ENCODE data around the gene CCL13. TPM values are rescaled to one million over a fixed set of nuclear protein-coding genes. Genes with fewer than 3 reads are reported as not detected.

CCL13 gene
- total RNA-seq, 6 donors from 2014 or later, result 0.76 to 16.7 (median 1.9) TPM; not detected in 1

DNA sequence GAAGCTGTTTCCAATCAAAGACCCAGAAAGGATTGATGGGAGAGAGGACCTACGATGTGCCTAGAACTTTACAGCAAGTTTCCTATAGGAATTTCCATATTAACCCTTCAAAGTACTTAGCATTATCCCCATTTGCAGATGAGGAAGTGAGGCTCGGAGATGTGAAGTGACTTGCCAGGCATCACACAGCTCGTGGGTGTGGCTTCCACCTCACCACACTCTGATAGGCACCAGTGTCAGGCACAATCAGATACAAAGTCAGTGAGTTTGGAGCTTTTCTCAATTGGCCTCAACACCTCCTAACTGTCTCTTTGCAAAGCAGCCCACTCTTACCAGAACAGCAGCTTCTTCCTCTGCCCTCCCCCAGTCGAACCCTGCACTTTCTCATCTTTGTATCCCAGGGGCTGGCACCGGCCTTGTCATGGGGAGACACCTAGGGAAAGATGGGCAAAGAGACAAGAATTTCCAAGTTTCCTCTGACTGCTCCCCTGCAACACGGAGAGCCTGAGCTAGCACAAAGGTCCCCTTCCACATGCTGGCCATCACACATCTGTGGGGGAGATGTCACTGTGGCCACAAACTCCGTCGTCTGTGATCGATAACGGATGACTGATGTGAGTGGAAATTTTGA is 44.1 kb downstream of the CCL13 start:
- no peaks in the 10 kb centered on the region for H3K4me1 ChIP-seq
- H3K4me3 ChIP-seq, result no peak overlapping the region
- no peaks in the 10 kb centered on the region for H3K9me3 ChIP-seq
- 68 to 77% methylated on average over 9 to 10 of the region's 10 CpGs for WGBS, 2 donors
- ATAC-seq (ENCODE audit: low FRiP score in 2 of 2) (no peak), DNase-seq (no peak)
- H3K27ac ChIP-seq, result no peak overlapping the region
- H3K27me3 ChIP-seq, result no peaks in the 10 kb centered on the region
- TF ChIP-seq POLR2A (IDR thresholded peaks at IDR 0.05) (no peak), EP300 (IDR thresholded peaks at IDR 0.05) (no peak), POLR2AphosphoS5 (IDR thresholded peaks at IDR 0.05) (no peak)
- TF ChIP-seq, protein P1, sequence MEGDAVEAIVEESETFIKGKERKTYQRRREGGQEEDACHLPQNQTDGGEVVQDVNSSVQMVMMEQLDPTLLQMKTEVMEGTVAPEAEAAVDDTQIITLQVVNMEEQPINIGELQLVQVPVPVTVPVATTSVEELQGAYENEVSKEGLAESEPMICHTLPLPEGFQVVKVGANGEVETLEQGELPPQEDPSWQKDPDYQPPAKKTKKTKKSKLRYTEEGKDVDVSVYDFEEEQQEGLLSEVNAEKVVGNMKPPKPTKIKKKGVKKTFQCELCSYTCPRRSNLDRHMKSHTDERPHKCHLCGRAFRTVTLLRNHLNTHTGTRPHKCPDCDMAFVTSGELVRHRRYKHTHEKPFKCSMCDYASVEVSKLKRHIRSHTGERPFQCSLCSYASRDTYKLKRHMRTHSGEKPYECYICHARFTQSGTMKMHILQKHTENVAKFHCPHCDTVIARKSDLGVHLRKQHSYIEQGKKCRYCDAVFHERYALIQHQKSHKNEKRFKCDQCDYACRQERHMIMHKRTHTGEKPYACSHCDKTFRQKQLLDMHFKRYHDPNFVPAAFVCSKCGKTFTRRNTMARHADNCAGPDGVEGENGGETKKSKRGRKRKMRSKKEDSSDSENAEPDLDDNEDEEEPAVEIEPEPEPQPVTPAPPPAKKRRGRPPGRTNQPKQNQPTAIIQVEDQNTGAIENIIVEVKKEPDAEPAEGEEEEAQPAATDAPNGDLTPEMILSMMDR (IDR thresholded peaks at IDR 0.05), result no peak
- no peaks in the 10 kb centered on the region for H3K36me3 ChIP-seq

GRCh38 chr17:34401165-34401564 is 44.9 kb downstream of the CCL13 start:
- DNase-seq (no peak), ATAC-seq (ENCODE audit: low FRiP score in 2 of 2) (no peak)
- Histone ChIP-seq H3K9me3 (no peaks in the 10 kb centered on the region), H3K4me1 (no peaks in the 10 kb centered on the region), H3K27me3 (no peaks in the 10 kb centered on the region), H3K36me3 (no peaks in the 10 kb centered on the region), H3K4me3 (no peak overlapping the region), H3K27ac (no peak overlapping the region)
- TF ChIP-seq POLR2AphosphoS5 (IDR thresholded peaks at IDR 0.05) (no peak), EP300 (IDR thresholded peaks at IDR 0.05) (no peak), POLR2A (IDR thresholded peaks at IDR 0.05) (no peak)
- TF ChIP-seq, protein P1 (IDR thresholded peaks at IDR 0.05), result no peak
- 83 to 85% methylated on average over 5 of the region's 5 CpGs for WGBS, 2 donors

- no peaks in the 10 kb centered on the region for H3K27me3 ChIP-seq
- 55 to 67% methylated on average over 4 of the region's 4 CpGs for WGBS, 2 donors
- TF ChIP-seq POLR2AphosphoS5 (IDR thresholded peaks at IDR 0.05) (no peak), POLR2A (IDR thresholded peaks at IDR 0.05) (no peak), EP300 (IDR thresholded peaks at IDR 0.05) (no peak)
- TF ChIP-seq, protein P1 (IDR thresholded peaks at IDR 0.05), result no peak
- no peak for ATAC-seq (ENCODE audit: low FRiP score in 2 of 2)
- H3K4me3 ChIP-seq, result no peak overlapping the region
- H3K4me1 ChIP-seq, result no peaks in the 10 kb centered on the region
- no peaks in the 10 kb centered on the region for H3K9me3 ChIP-seq
- H3K36me3 ChIP-seq, result no peaks in the 10 kb centered on the region
- DNase-seq, result no peak
- no peak overlapping the region for H3K27ac ChIP-seq
Measured at GRCh38 chr17:34403006-34403405, 46.7 kb downstream of the CCL13 start.

DNA sequence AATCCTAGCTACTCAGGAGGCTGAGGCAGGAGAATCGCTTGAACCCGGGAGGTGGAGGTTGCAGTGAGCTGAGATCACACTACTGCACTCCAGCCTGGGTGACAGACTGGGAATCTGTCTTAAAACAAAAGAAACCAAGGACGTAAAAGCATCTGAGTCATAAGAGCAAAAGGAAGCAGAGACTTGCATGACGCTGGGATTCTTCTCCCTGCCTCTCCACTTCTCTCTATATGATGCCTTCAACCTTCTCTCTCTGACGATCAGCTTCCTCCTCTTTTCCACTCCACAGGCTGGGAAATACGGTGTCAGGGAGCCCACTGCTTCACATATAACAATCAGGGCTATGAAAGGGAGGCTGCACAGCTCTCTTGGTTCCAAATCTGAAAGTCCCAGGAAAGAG is 49.9 kb downstream of the CCL13 start:
- H3K4me3 ChIP-seq, result no peak overlapping the region
- TF ChIP-seq POLR2A (IDR thresholded peaks at IDR 0.05) (no peak), EP300 (IDR thresholded peaks at IDR 0.05) (no peak), POLR2AphosphoS5 (IDR thresholded peaks at IDR 0.05) (no peak)
- TF ChIP-seq, protein P1 (IDR thresholded peaks at IDR 0.05), result no peak
- ATAC-seq (ENCODE audit: low FRiP score in 2 of 2), result no peak
- H3K27me3 ChIP-seq, result no peaks in the 10 kb centered on the region
- no peak for DNase-seq
- H3K4me1 ChIP-seq, result no peaks in the 10 kb centered on the region
- H3K27ac ChIP-seq, result no peak overlapping the region
- no peaks in the 10 kb centered on the region for H3K9me3 ChIP-seq
- 68 to 78% methylated on average over 6 of the region's 6 CpGs for WGBS, 2 donors
- H3K36me3 ChIP-seq, result no peaks in the 10 kb centered on the region

Other genes with a start within 250 kb of the CCL13 start
- 10 to 100 TPM; 11.5 to 100.0 (median 15.6) TPM for gene CCL2, start 101.2 kb upstream of the CCL13 start, total RNA-seq
- under 1 TPM in 1 of 6 donors, not detected in 5; 0.34 TPM for gene CCL7, start 86.3 kb upstream of the CCL13 start, total RNA-seq
- 1 to 10 TPM in 1 of 6 donors, not detected in 5; 1.2 TPM for gene CCL11, start 70.7 kb upstream of the CCL13 start, total RNA-seq
- 1 to 10 TPM in 2 of 6 donors, under 1 TPM in 1, not detected in 3; 0.29 to 3.2 (median 1.4) TPM for gene CCL8, start 37.0 kb upstream of the CCL13 start, total RNA-seq
- gene CCL1, start 6.8 kb downstream of the CCL13 start, total RNA-seq, result not detected
- gene TMEM132E, start 223.1 kb downstream of the CCL13 start, total RNA-seq, result under 1 TPM in 2 of 6 donors, not detected in 4; 0.06 to 0.17 TPM